A673 (cell line): Measurements from ENCODE around the gene ZNF841.

Experiments
- CTCF ChIP-seq: fragments of 300-800, 200-600 bp; sonication (generic); conservative IDR thresholded peaks from 2 replicates; pipeline ENCODE4 v1.5.1; 2017; ENCODE audit warnings: low read depth, mild to moderate bottlenecking, antibody characterized with exemption, low read length, moderate library complexity, mixed read lengths
- EZH2 ChIP-seq: fragments of 200-600 bp; sonication (generic); IDR thresholded peaks from 2 replicates; pipeline ENCODE4 v1.6.1; 2017; ENCODE audit warnings: borderline replicate concordance, low read depth, mild to moderate bottlenecking, mixed read lengths, antibody characterized with exemption, low read length; ENCODE audit not compliant: poor library complexity, severe bottlenecking

GRCh38 chr19:52094526-52095130 lies 937 bp downstream of the ZNF841 start:
- TF ChIP-seq CTCF (no peak), EZH2 (no peak)
